Astrocyte (in vitro differentiated cells and primary cell): ENCODE results near the gene CYP4A22. TPM values are rescaled to one million over a fixed set of nuclear protein-coding genes. Genes with fewer than 3 reads are reported as not detected.

Experiments used
- DNase-seq: peaks from one replicate; pipeline ENCODE4 v3.0.0-alpha.2; 2010; ENCODE audit warnings: low read depth
- FAIRE-seq: peaks from 2 replicates; lab custom pipeline; 2011; peaks lifted over from hg19 to GRCh38; lab: Jason Lieb, UNC
- H2AFZ ChIP-seq: 2 replicates; pipeline ENCODE4 v1.6.0; 2012; ENCODE audit warnings: low read depth, low read length, inconsistent platforms
- H3K27ac ChIP-seq: 2 replicates; pipeline ENCODE4 v1.5.1; 2011; ENCODE audit warnings: low read depth, low read length, inconsistent platforms
- H3K27me3 ChIP-seq: 2 replicates; pipeline ENCODE4 v1.6.0; 2011; ENCODE audit warnings: low read length, inconsistent platforms; ENCODE audit not compliant: insufficient read depth
- H3K36me3 ChIP-seq: 2 replicates; pipeline ENCODE4 v1.5.1; 2011; ENCODE audit warnings: low read length, inconsistent platforms; ENCODE audit not compliant: insufficient read depth
- H3K4me1 ChIP-seq: 2 replicates; pipeline ENCODE4 v1.5.1; 2011; ENCODE audit warnings: low read length, inconsistent platforms; ENCODE audit not compliant: insufficient read depth
- H3K4me2 ChIP-seq: 2 replicates; pipeline ENCODE4 v1.6.0; 2012; ENCODE audit warnings: low read length, inconsistent platforms
- H3K4me3 ChIP-seq: 2 replicates; pipeline ENCODE4 v1.5.1; 2011; ENCODE audit warnings: low read depth, mild to moderate bottlenecking, low read length, inconsistent platforms; ENCODE audit not compliant: insufficient read depth
- H3K79me2 ChIP-seq: 2 replicates; pipeline ENCODE4 v1.6.0; 2012; ENCODE audit warnings: mild to moderate bottlenecking, low read length, inconsistent platforms; ENCODE audit not compliant: insufficient read depth
- H3K9ac ChIP-seq: 2 replicates; pipeline ENCODE4 v1.6.0; 2012; ENCODE audit warnings: mild to moderate bottlenecking, low read length, inconsistent platforms
- H3K9me3 ChIP-seq: 2 replicates; pipeline ENCODE4 v1.5.1; 2012; ENCODE audit warnings: low read depth, mild to moderate bottlenecking, low read length, inconsistent platforms; ENCODE audit not compliant: insufficient read depth
- H4K20me1 ChIP-seq: 2 replicates; pipeline ENCODE4 v1.6.0; 2012; ENCODE audit warnings: low read length, inconsistent platforms; ENCODE audit not compliant: insufficient read depth
- H3K27ac Mint-ChIP-seq: one replicate; pipeline ENCODE4 v1.8.0; 2021; ENCODE audit warnings: mild to moderate bottlenecking, mixed read lengths; ENCODE audit not compliant: unreplicated experiment
- H3K27me3 Mint-ChIP-seq: one replicate; pipeline ENCODE4 v1.8.0; 2021; ENCODE audit warnings: low read depth, mixed read lengths; ENCODE audit not compliant: unreplicated experiment
- H3K36me3 Mint-ChIP-seq: one replicate; pipeline ENCODE4 v1.8.0; 2021; ENCODE audit warnings: low read depth, mixed read lengths; ENCODE audit not compliant: unreplicated experiment
- H3K4me1 Mint-ChIP-seq: one replicate; pipeline ENCODE4 v1.8.0; 2021; ENCODE audit warnings: low read depth, mixed read lengths; ENCODE audit not compliant: unreplicated experiment
- H3K4me3 Mint-ChIP-seq: one replicate; pipeline ENCODE4 v1.8.0; 2021; ENCODE audit warnings: mild to moderate bottlenecking, moderate library complexity, mixed read lengths; ENCODE audit not compliant: unreplicated experiment
- H3K9me3 Mint-ChIP-seq: one replicate; pipeline ENCODE4 v1.8.0; 2021; ENCODE audit warnings: mild to moderate bottlenecking, mixed read lengths; ENCODE audit not compliant: unreplicated experiment
- EZH2 ChIP-seq: IDR thresholded peaks from 2 replicates; pipeline ENCODE4 v1.6.1; 2012; ENCODE audit warnings: mild to moderate bottlenecking, low read length, inconsistent platforms; ENCODE audit not compliant: insufficient read depth
- total RNA-seq: library from RNA; stranded (reverse); gene quantifications from 2 replicates; pipeline ENCODE4 v1.2.1, GENCODE V29; 2021
- TF ChIP-seq, protein P1 (sequence below): IDR thresholded peaks from 2 replicates; pipeline ENCODE4 v1.5.1; 2011; ENCODE audit warnings: low read depth, mild to moderate bottlenecking, inconsistent platforms, low read length, moderate library complexity; ENCODE audit not compliant: insufficient read depth

The CYP4A22 gene
- total RNA-seq, 1 donor from 2014 or later: not detected

GRCh38 chr1:47187231-47187925 lies 50.1 kb downstream of the CYP4A22 start:
- Histone ChIP-seq H3K27ac (no peak overlapping the region), H3K9me3 (no peaks in the 10 kb centered on the region), H3K9ac (no peak overlapping the region), H3K27me3 (no peaks in the 10 kb centered on the region), H3K4me3 (no peak overlapping the region), H3K79me2 (no peaks in the 10 kb centered on the region), H3K36me3 (no peaks in the 10 kb centered on the region), H2AFZ (no peak overlapping the region), H3K4me1 (peaks cover 6% of the 10 kb centered on the region), H4K20me1 (no peaks in the 10 kb centered on the region), H3K4me2 (no peak overlapping the region)
- H3K4me3 Mint-ChIP-seq: no peak overlapping the region
- FAIRE-seq (no peak), DNase-seq (no peak)
- no peak overlapping the region for H3K27ac Mint-ChIP-seq
- H3K4me1 Mint-ChIP-seq: peaks cover 15% of the 10 kb centered on the region
- peaks cover 3% of the 10 kb centered on the region for H3K36me3 Mint-ChIP-seq
- H3K9me3 Mint-ChIP-seq: peaks cover 2% of the 10 kb centered on the region
- TF ChIP-seq, protein P1, sequence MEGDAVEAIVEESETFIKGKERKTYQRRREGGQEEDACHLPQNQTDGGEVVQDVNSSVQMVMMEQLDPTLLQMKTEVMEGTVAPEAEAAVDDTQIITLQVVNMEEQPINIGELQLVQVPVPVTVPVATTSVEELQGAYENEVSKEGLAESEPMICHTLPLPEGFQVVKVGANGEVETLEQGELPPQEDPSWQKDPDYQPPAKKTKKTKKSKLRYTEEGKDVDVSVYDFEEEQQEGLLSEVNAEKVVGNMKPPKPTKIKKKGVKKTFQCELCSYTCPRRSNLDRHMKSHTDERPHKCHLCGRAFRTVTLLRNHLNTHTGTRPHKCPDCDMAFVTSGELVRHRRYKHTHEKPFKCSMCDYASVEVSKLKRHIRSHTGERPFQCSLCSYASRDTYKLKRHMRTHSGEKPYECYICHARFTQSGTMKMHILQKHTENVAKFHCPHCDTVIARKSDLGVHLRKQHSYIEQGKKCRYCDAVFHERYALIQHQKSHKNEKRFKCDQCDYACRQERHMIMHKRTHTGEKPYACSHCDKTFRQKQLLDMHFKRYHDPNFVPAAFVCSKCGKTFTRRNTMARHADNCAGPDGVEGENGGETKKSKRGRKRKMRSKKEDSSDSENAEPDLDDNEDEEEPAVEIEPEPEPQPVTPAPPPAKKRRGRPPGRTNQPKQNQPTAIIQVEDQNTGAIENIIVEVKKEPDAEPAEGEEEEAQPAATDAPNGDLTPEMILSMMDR: no peak
- no peak for TF ChIP-seq EZH2
- peaks cover 45% of the 10 kb centered on the region for H3K27me3 Mint-ChIP-seq

DNA sequence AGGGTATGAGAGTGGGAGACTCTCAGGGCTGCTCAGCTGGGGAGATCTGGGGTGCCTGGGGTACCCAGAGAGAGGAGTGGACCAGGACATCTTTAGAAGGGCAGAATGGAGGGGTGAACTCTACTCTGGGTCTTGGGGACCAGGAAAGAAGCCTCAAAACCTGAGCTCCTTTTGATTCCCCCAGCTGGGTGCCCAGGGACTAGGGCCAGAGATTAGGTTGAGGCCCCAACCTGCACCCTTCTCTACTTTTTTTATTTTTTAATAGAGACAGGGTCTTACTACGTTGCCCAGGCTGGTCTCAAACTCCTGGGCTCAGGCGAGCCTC lies 50.6 kb downstream of the CYP4A22 start:
- Mint-ChIP-seq H3K9me3 (peaks cover 2% of the 10 kb centered on the region), H3K27me3 (peaks cover 45% of the 10 kb centered on the region), H3K4me3 (no peak overlapping the region), H3K4me1 (peaks cover 17% of the 10 kb centered on the region), H3K27ac (no peak overlapping the region), H3K36me3 (peaks cover 3% of the 10 kb centered on the region)
- Histone ChIP-seq H3K4me1 (peaks cover 6% of the 10 kb centered on the region), H4K20me1 (no peaks in the 10 kb centered on the region), H3K9ac (no peak overlapping the region), H3K27me3 (no peaks in the 10 kb centered on the region), H3K9me3 (no peaks in the 10 kb centered on the region), H3K27ac (no peak overlapping the region), H3K79me2 (no peaks in the 10 kb centered on the region), H3K4me3 (no peak overlapping the region), H2AFZ (no peak overlapping the region), H3K36me3 (no peaks in the 10 kb centered on the region), H3K4me2 (no peak overlapping the region)
- DNase-seq: no peak
- no peak for FAIRE-seq
- TF ChIP-seq, protein P1: no peak
- no peak for TF ChIP-seq EZH2
